GM12878 (cell line): ENCODE measurements around the gene NINJ1. TPM values are rescaled to one million over a fixed set of nuclear protein-coding genes. Genes with fewer than 3 reads are reported as not detected.
A peak's percentile ranks its signal among the peaks of the same experiment; 100 is the strongest.

Source experiments
- ATAC-seq: fragments of 200-7000 bp; cut with Tn5 transposase; 3 replicates; pipeline ENCODE4 v1.9.1; 2020; ENCODE audit warnings: mild to moderate bottlenecking, moderate library complexity
- BruUV-seq: library from RNA; stranded (reverse); fragments of 400-500 nt; replicated peaks from 2 replicates; lab custom pipeline; 2021; lab: Mats Ljungman, UMichigan
- CTCF ChIA-PET: fragments of 300-600 bp; sonication (Branson Sonifier 250); formaldehyde crosslinking; extraction: SDS; loops from one replicate; lab custom pipeline; 2021; ENCODE audit warnings: inconsistent platforms; lab: Yijun Ruan, JAX
- POLR2A ChIA-PET: fragments of 350-600 bp; formaldehyde crosslinking; extraction: SDS; loops from one replicate; lab custom pipeline; 2021; ENCODE audit warnings: inconsistent platforms; lab: Charles Lee
- RAD21 ChIA-PET: fragments of 300-600 bp; sonication (Branson Sonifier 250); formaldehyde crosslinking; loops from one replicate; lab custom pipeline; 2023; ENCODE audit warnings: antibody characterized with exemption; ENCODE audit not compliant: unreplicated experiment; lab: Charles Lee
- SMC1A ChIA-PET: fragments of 300-600 bp; sonication (Branson Sonifier 250); formaldehyde crosslinking; loops from one replicate; lab custom pipeline; 2023; ENCODE audit not compliant: unreplicated experiment, uncharacterized antibody; lab: Charles Lee
- DNase-seq: peaks from one replicate; pipeline ENCODE4 v3.0.0-alpha.2; 2011; ENCODE audit warnings: low read depth, low spot score
- FAIRE-seq: peaks from 3 replicates; lab custom pipeline; 2011; peaks lifted over from hg19 to GRCh38; lab: Jason Lieb, UNC
- H2AFZ ChIP-seq: 2 replicates; pipeline ENCODE4 v1.6.0; 2011; ENCODE audit warnings: low read depth, low read length, control low read depth; ENCODE audit not compliant: control insufficient read depth
- H3K27ac ChIP-seq: 2 replicates; pipeline ENCODE4 v1.5.1; 2011; ENCODE audit warnings: control low read depth; ENCODE audit not compliant: control insufficient read depth, insufficient read depth
- H3K27me3 ChIP-seq, 2 experiments: replicated peaks in 1 of 2; 2 replicates each; pipeline versions ENCODE4 v1.6.0 to v1.6.1; 2011; ENCODE audit warnings: low read length in 1 of 2; ENCODE audit not compliant: control insufficient read depth in 2 of 2, insufficient read depth in 2 of 2
- H3K36me3 ChIP-seq, 2 experiments: 2 replicates each; pipeline ENCODE4 v1.5.1; 2011; ENCODE audit warnings: low read length in 1 of 2; ENCODE audit not compliant: control insufficient read depth in 2 of 2, insufficient read depth in 2 of 2
- H3K4me1 ChIP-seq: 2 replicates; pipeline ENCODE4 v1.6.1; 2011; ENCODE audit warnings: mild to moderate bottlenecking, low read length, moderate library complexity, mixed read lengths; ENCODE audit not compliant: control insufficient read depth, insufficient read depth
- H3K4me2 ChIP-seq: 2 replicates; pipeline ENCODE4 v1.6.0; 2011; ENCODE audit warnings: control low read depth; ENCODE audit not compliant: control insufficient read depth, insufficient read depth
- H3K4me3 ChIP-seq: fragments of 200-600 bp; sonication (generic); 2 replicates; pipeline ENCODE4 v1.5.1; 2016
- H3K79me2 ChIP-seq: 2 replicates; pipeline ENCODE4 v1.6.0; 2011; ENCODE audit warnings: low read length; ENCODE audit not compliant: control insufficient read depth, insufficient read depth
- H3K9ac ChIP-seq: 2 replicates; pipeline ENCODE4 v1.8.0; 2011; ENCODE audit warnings: low read length, control low read depth, mixed read lengths; ENCODE audit not compliant: control insufficient read depth, insufficient read depth
- H3K9me3 ChIP-seq: replicated peaks from 3 replicates; pipeline ENCODE4 v1.5.1; 2011; ENCODE audit warnings: mild to moderate bottlenecking, low read length; ENCODE audit not compliant: control insufficient read depth, insufficient read depth
- H4K20me1 ChIP-seq: 2 replicates; pipeline ENCODE4 v1.6.0; 2011; ENCODE audit not compliant: control insufficient read depth, insufficient read depth
- BACH1 ChIP-seq: fragments of 450-650 bp; IDR thresholded peaks from 2 replicates; pipeline ENCODE4 v1.6.1; 2017; ENCODE audit warnings: mild to moderate bottlenecking, borderline replicate concordance
- BRCA1 ChIP-seq: IDR thresholded peaks from 2 replicates; pipeline ENCODE4 v1.6.1; 2011; ENCODE audit warnings: low read depth, low read length, improper control_type of control experiment
- ESRRA ChIP-seq: IDR thresholded peaks from 2 replicates; pipeline ENCODE4 v1.6.1; 2012; ENCODE audit warnings: mild to moderate bottlenecking, low read length, improper control_type of control experiment
- IRF4 ChIP-seq: IDR thresholded peaks from 2 replicates; pipeline ENCODE4 v1.6.1; 2011; ENCODE audit warnings: low read depth, low read length
- KDM1A ChIP-seq: fragments of 200-600 bp; sonication (generic); IDR thresholded peaks from 2 replicates; pipeline ENCODE4 v1.6.1; 2016; ENCODE audit warnings: borderline replicate concordance
- PML ChIP-seq: IDR thresholded peaks from 2 replicates; pipeline ENCODE4 v1.6.1; 2012; ENCODE audit warnings: low read length, inconsistent platforms
- RAD21 ChIP-seq: IDR thresholded peaks from 2 replicates; pipeline ENCODE4 v1.6.1; 2011; ENCODE audit warnings: mild to moderate bottlenecking, low read depth, low read length, moderate library complexity; ENCODE audit not compliant: insufficient read depth
- RBBP5 ChIP-seq: fragments of 200-600 bp; sonication (generic); conservative IDR thresholded peaks from 2 replicates; pipeline ENCODE4 v1.6.1; 2016
- RFX5 ChIP-seq: IDR thresholded peaks from 2 replicates; pipeline ENCODE4 v1.6.1; 2011; ENCODE audit warnings: low read depth, low read length, improper control_type of control experiment
- STAT1 ChIP-seq: fragments of 450-650 bp; conservative IDR thresholded peaks from 2 replicates; pipeline ENCODE4 v1.6.1; 2014; ENCODE audit warnings: antibody characterized with exemption, mild to moderate bottlenecking
- WGBS: methylation state at CpG from one replicate; pipeline ENCODE4 v1.1.6; 2016; ENCODE audit warnings: low lambda C conversion rate; ENCODE audit not compliant: insufficient replicate concordance, insufficient coverage; ENCODE audit errors: missing lambda C conversion rate; 5-methylcytosine and 5-hydroxymethylcytosine counted together
- in situ Hi-C: fragments of 300-500 bp; cut with MboI; formaldehyde crosslinking; loops from 9 replicates; pipeline ENCODE4 v1.14.3; 2018; ENCODE audit warnings: mixed read lengths
- intact Hi-C: fragments of 100-400 bp; cut with micrococcal nuclease; formaldehyde crosslinking; loops from one replicate; pipeline ENCODE4 v1.14.2; 2022; ENCODE audit not compliant: unreplicated experiment
- polyA plus RNA-seq, 11 experiments: library from polyadenylated mRNA; depleted of rRNA in 4 of 11; unstranded in 6 of 11; stranded (reverse) in 5 of 11; fragments of >200 nt; fragmentation: Nextera tagmentation in 4 of 11; fragmentation: Illumina TruSeq in 1 of 11; extraction: Ambion mirVana in 4 of 11; extraction: Trizol in 1 of 11; gene quantifications; 1 replicate in 1 of 11; 2 replicates in 10 of 11; pipeline versions ENCODE4 v1.2.1 to v1.2.3, GENCODE V29; 2011 to 2016; ENCODE audit warnings: inconsistent platforms in 2 of 11, missing spikeins in 2 of 11, low read depth in 1 of 11
- total RNA-seq, 4 experiments: library from RNA; depleted of rRNA in 3 of 4; stranded (reverse); fragments of >200 nt in 3 of 4; fragmentation: Illumina TruSeq in 1 of 4; extraction: Trizol in 1 of 4; gene quantifications; 2 replicates each; pipeline versions ENCODE4 v1.2.1 to v1.2.3, GENCODE V29; 2013 to 2021
- TF ChIP-seq, protein P1 (sequence below): IDR thresholded peaks from 2 replicates; pipeline ENCODE4 v1.6.1; 2011; ENCODE audit warnings: low read depth, mild to moderate bottlenecking, low read length, moderate library complexity, borderline replicate concordance; ENCODE audit errors: extremely low read depth

NINJ1 gene
- total and polyA plus RNA-seq, 10 of the 15 experiments (the other 5 are each of a cell fraction or from before 2014, with no cell fraction given) = 0.64 to 33.5 (median 17.1) TPM

DNA sequence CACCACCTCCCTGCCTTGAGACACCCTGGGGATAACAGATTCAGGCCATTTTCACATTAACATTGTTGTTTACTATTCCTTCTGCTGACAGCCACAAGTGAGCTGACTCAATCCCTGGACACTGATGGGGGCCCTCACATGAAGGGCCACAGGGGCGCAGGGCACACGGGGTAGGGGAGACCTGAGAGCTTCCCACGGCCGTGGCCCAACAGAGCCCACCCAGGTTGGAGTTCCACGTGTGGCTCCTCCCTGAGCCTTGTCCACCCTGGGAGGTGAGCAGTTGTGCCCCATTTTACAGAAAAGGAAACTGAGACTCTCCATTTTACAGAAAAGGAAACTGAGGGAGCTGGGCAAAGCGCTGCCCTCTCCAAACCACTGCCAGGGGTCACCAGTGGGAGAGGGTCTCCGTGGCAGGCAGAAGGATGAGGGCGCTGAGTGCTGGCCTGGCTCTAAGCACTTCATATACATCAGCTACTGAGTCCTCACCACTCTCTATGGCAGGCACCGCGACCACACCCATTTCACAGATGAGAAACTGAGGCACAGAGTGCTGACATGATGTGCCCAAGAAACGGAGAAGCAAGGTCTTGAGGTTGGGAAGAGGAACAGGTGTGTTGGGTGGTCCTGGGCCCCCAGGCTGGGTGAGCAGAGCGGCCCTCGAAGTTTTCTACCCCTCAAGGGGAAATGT, 2.3 kb downstream of the NINJ1 start:
- ChIA-PET SMC1A (interaction anchor here (1.2 to 2.5 kb wide), 2 partner anchors 12 to 23 kb away, joined by 4 to 6 read pairs; no protein-coding TSS in a partner anchor), POLR2A (interaction anchor here (0.5 to 1.0 kb wide), 3 partner anchors 11 to 81 kb away, joined by 3 to 5 read pairs (median 3); no protein-coding TSS in a partner anchor), CTCF (interaction anchor here (0.5 kb wide), 1 partner anchor 334 kb away, joined by 3 read pairs; no protein-coding TSS in a partner anchor), RAD21 (interaction anchor here (5.4 kb wide), 1 partner anchor 23 kb away, joined by 21 read pairs; no protein-coding TSS in a partner anchor)
- Histone ChIP-seq H3K36me3 (no peaks in the 10 kb centered on the region), H3K9ac (no peak overlapping the region), H3K4me2 (peak overlapping the region; percentile 95), H3K4me3 (no peak overlapping the region), H3K4me1 (peaks cover 32% of the 10 kb centered on the region), H3K27ac (no peak overlapping the region; the same call in 1 of the 2 replicates), H3K79me2 (peaks cover 12% of the 10 kb centered on the region), H4K20me1 (no peaks in the 10 kb centered on the region), H3K27me3 (no peaks in the 10 kb centered on the region; a peak in 1 of 4 replicates), H2AFZ (no peak overlapping the region), H3K9me3 (no peaks in the 10 kb centered on the region)
- intact Hi-C loops (no loop called here), in situ Hi-C loops (no loop called here)
- FAIRE-seq (no peak), ATAC-seq (no peak), DNase-seq (no peak)
- no TSS peak for BruUV-seq
- no peak for TF ChIP-seq IRF4
- TF ChIP-seq RFX5 = no peak
- no peak for TF ChIP-seq BACH1
- TF ChIP-seq KDM1A = no peak
- TF ChIP-seq RAD21 = no peak
- TF ChIP-seq STAT1 = no peak
- TF ChIP-seq BRCA1 = no peak
- no peak for TF ChIP-seq RBBP5
- TF ChIP-seq, protein P1, sequence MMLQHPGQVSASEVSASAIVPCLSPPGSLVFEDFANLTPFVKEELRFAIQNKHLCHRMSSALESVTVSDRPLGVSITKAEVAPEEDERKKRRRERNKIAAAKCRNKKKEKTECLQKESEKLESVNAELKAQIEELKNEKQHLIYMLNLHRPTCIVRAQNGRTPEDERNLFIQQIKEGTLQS = no peak
- no peak for TF ChIP-seq PML
- TF ChIP-seq ESRRA = no peak
- 70% methylated on average over 13 of the region's 13 CpGs for WGBS
